ENCODE results near the gene SIRPD.

SIRPD gene

DNA sequence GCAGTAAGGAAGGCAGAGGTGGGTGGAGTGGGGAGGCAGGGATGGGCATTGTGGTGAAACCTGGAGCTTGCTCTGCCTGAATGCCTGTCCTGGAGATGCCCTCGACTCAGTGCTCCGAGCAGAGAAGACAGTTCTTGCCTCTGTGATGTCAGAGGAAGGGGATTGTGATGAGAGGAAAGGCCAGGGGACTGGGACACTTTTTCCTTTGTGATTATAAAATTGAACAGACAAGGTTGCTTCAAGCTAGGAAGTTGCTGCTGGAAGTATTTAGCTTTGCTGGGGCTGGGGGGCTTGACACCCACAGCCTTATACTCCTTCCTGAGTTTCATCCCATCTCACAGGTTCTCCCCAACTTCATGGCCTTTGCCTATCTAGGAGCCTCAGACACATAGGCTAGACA lies at the start of gene SIRPD:
Gene SIRPD (minus strand): TSS at position 101 of the 400 bp plus-strand sequence. CDS start 52 bp downstream, at position 49.
- no peaks in the 10 kb centered on the region for H3F3A ChIP-seq (ENCODE audit: low read depth)
- no peaks in the 10 kb centered on the region for H4K20me1 ChIP-seq (ENCODE audit: insufficient read depth, low read length, poor library complexity, severe bottlenecking)
- H3K9me2 ChIP-seq (replicated peaks; ENCODE audit: low read depth, low read length), result no peaks in the 10 kb centered on the region
- no peak for TF ChIP-seq EZH2phosphoT487 (IDR thresholded peaks at IDR 0.05; ENCODE audit: borderline replicate concordance)
- TF ChIP-seq, protein P1, sequence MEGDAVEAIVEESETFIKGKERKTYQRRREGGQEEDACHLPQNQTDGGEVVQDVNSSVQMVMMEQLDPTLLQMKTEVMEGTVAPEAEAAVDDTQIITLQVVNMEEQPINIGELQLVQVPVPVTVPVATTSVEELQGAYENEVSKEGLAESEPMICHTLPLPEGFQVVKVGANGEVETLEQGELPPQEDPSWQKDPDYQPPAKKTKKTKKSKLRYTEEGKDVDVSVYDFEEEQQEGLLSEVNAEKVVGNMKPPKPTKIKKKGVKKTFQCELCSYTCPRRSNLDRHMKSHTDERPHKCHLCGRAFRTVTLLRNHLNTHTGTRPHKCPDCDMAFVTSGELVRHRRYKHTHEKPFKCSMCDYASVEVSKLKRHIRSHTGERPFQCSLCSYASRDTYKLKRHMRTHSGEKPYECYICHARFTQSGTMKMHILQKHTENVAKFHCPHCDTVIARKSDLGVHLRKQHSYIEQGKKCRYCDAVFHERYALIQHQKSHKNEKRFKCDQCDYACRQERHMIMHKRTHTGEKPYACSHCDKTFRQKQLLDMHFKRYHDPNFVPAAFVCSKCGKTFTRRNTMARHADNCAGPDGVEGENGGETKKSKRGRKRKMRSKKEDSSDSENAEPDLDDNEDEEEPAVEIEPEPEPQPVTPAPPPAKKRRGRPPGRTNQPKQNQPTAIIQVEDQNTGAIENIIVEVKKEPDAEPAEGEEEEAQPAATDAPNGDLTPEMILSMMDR (conservative IDR thresholded peaks at IDR 0.05; ENCODE audit: low read length), result no peak
- no peaks in the 10 kb centered on the region for H3K36me3 ChIP-seq (ENCODE audit: insufficient read depth, low read length)
- no peak within 1 kb of the TSS for H3K4me3 ChIP-seq (ENCODE audit: low read length, poor library complexity, severe bottlenecking)
- peaks cover under 1% of the 10 kb centered on the region; the same call in 1 of the 2 replicates for H3K9me3 ChIP-seq (ENCODE audit: insufficient read depth, low read depth, low read length)
- H3K79me2 ChIP-seq (ENCODE audit: insufficient read depth, low read length), result no peaks in the 10 kb centered on the region
- no peak within 1 kb of the TSS for H3K4me2 ChIP-seq (ENCODE audit: low read depth, low read length, poor library complexity, severe bottlenecking)
- no peak within 1 kb of the TSS for H3K9ac ChIP-seq (ENCODE audit: low read depth, low read length, poor library complexity, severe bottlenecking)
- no peak within 1 kb of the TSS for H2AFZ ChIP-seq (ENCODE audit: low read length)
- no peaks in the 10 kb centered on the region for H3K4me1 ChIP-seq (ENCODE audit: insufficient read depth, low read length, poor library complexity, severe bottlenecking)
- no peaks in the 10 kb centered on the region for H3K27me3 ChIP-seq (ENCODE audit: insufficient read depth, low read length, poor library complexity, severe bottlenecking)

DNA sequence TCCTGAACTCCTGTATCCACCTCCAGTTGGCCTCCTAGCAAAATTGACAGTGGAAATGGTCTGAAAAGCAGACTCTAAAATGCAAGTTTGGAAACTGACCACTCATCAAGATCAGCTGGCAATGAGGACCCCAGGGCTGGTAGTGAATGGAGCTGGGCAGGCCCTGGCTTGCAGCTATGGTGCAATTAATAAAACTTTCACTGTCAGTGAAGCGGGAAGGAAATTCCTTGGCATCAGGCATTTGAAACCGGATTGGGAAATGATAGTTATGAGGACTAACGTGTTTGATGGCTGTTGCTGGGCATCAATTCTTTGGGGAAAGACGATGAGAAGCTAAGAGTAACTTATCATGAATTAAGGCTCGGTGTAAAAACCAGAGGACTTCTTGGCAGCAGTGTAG lies 43.2 kb upstream of the SIRPD start:
- H3K79me2 ChIP-seq (ENCODE audit: insufficient read depth, low read length), result no peaks in the 10 kb centered on the region
- H4K20me1 ChIP-seq (ENCODE audit: insufficient read depth, low read length, poor library complexity, severe bottlenecking), result no peaks in the 10 kb centered on the region
- no peaks in the 10 kb centered on the region for H3K9me2 ChIP-seq (replicated peaks; ENCODE audit: low read depth, low read length)
- no peak overlapping the region for H3K4me3 ChIP-seq (ENCODE audit: low read length, poor library complexity, severe bottlenecking)
- H3K27me3 ChIP-seq (ENCODE audit: insufficient read depth, low read length, poor library complexity, severe bottlenecking), result no peaks in the 10 kb centered on the region
- H3F3A ChIP-seq (ENCODE audit: low read depth), result no peaks in the 10 kb centered on the region
- H3K9ac ChIP-seq (ENCODE audit: low read depth, low read length, poor library complexity, severe bottlenecking), result no peak overlapping the region
- no peak overlapping the region for H3K4me2 ChIP-seq (ENCODE audit: low read depth, low read length, poor library complexity, severe bottlenecking)
- H2AFZ ChIP-seq (ENCODE audit: low read length), result no peak overlapping the region
- TF ChIP-seq EZH2phosphoT487 (IDR thresholded peaks at IDR 0.05; ENCODE audit: borderline replicate concordance), result no peak
- TF ChIP-seq, protein P1 (conservative IDR thresholded peaks at IDR 0.05; ENCODE audit: low read length), result no peak
- H3K4me1 ChIP-seq (ENCODE audit: insufficient read depth, low read length, poor library complexity, severe bottlenecking), result no peaks in the 10 kb centered on the region
- no peaks in the 10 kb centered on the region for H3K9me3 ChIP-seq (ENCODE audit: insufficient read depth, low read depth, low read length)
- H3K36me3 ChIP-seq (ENCODE audit: insufficient read depth, low read length), result no peaks in the 10 kb centered on the region

DNA sequence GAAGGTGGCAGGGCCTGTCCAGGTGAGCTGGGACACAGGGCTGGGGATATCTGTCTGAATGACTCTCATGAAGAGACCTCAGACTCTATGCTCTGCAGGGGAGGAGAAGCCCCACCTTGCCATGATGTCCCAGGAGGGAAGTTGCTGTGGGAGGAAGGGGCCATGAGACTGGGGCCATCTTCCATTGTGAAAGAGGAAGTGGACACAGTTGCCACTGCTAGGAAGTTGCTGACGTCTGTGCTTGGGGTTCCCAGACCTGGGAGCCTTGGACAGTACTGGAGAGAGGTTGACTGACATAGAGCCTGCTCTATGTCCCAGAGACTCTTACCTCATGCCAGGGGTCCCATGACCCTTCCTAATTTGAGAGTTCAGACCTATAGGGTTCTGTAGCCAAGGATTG lies 37.8 kb upstream of the SIRPD start:
- Histone ChIP-seq H4K20me1 (ENCODE audit: insufficient read depth, low read length, poor library complexity, severe bottlenecking) (no peaks in the 10 kb centered on the region), H3K36me3 (ENCODE audit: insufficient read depth, low read length) (no peaks in the 10 kb centered on the region), H3K9me2 (replicated peaks; ENCODE audit: low read depth, low read length) (no peaks in the 10 kb centered on the region), H3K27me3 (ENCODE audit: insufficient read depth, low read length, poor library complexity, severe bottlenecking) (no peaks in the 10 kb centered on the region), H2AFZ (ENCODE audit: low read length) (no peak overlapping the region), H3K9ac (ENCODE audit: low read depth, low read length, poor library complexity, severe bottlenecking) (no peak overlapping the region), H3K9me3 (ENCODE audit: insufficient read depth, low read depth, low read length) (no peaks in the 10 kb centered on the region), H3K4me3 (ENCODE audit: low read length, poor library complexity, severe bottlenecking) (no peak overlapping the region), H3K4me2 (ENCODE audit: low read depth, low read length, poor library complexity, severe bottlenecking) (no peak overlapping the region), H3K4me1 (ENCODE audit: insufficient read depth, low read length, poor library complexity, severe bottlenecking) (no peaks in the 10 kb centered on the region), H3K79me2 (ENCODE audit: insufficient read depth, low read length) (no peaks in the 10 kb centered on the region), H3F3A (ENCODE audit: low read depth) (no peaks in the 10 kb centered on the region)
- TF ChIP-seq, protein P1 (conservative IDR thresholded peaks at IDR 0.05; ENCODE audit: low read length), result no peak
- TF ChIP-seq EZH2phosphoT487 (IDR thresholded peaks at IDR 0.05; ENCODE audit: borderline replicate concordance), result no peak

Measured in Loucy (cell line).